ENCODE results near the gene SH3BP4. TPM values are rescaled to one million over a fixed set of nuclear protein-coding genes. Genes with fewer than 3 reads are reported as not detected.

SH3BP4 gene
- total RNA-seq, 1 donor from 2014 or later: 29.6 TPM

DNA sequence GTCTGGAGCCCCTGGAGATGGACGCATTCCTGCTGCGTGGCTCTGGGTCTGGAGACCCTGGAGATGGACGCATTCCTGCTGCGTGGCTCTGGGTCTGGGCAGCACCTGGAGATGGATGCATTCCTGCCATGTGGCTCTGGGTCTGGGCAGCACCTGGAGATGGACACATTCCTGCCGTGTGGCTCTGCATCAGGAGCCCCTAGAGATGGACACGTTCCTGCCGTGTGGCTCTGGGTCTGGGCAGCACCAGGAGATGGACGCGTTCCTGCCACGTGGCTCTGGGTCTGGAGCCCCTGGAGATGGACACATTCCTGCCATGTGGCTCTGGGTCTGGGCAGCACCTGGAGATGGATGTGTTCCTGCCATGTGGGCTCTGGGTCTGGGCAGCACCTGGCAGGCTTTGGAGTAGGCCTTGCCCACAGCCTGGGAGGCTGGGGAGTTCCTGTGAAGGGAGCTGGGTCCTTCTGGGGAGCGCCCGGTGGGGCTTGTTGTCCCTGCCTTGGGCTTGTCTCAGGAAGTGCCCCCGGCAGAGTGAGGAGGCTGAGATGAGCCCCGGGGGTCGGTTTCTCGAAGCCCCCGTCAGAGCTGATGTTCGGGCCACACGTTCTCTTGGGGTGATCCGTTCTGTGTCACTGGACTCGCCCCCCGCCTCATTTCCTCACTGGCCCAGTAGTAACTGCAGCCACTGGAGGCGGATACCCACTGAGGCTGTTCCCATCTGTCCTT, 41.0 kb downstream of the SH3BP4 start:
- Histone ChIP-seq H3K4me1 (peaks cover 16% of the 10 kb centered on the region), H3K27me3 (no peaks in the 10 kb centered on the region), H3K27ac (no peak overlapping the region), H3K4me3 (no peak overlapping the region), H3K9me3 (no peaks in the 10 kb centered on the region), H3K36me3 (no peaks in the 10 kb centered on the region)
- DNase-seq (no peak), ATAC-seq (no peak)
- TF ChIP-seq, protein P1, sequence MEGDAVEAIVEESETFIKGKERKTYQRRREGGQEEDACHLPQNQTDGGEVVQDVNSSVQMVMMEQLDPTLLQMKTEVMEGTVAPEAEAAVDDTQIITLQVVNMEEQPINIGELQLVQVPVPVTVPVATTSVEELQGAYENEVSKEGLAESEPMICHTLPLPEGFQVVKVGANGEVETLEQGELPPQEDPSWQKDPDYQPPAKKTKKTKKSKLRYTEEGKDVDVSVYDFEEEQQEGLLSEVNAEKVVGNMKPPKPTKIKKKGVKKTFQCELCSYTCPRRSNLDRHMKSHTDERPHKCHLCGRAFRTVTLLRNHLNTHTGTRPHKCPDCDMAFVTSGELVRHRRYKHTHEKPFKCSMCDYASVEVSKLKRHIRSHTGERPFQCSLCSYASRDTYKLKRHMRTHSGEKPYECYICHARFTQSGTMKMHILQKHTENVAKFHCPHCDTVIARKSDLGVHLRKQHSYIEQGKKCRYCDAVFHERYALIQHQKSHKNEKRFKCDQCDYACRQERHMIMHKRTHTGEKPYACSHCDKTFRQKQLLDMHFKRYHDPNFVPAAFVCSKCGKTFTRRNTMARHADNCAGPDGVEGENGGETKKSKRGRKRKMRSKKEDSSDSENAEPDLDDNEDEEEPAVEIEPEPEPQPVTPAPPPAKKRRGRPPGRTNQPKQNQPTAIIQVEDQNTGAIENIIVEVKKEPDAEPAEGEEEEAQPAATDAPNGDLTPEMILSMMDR (IDR thresholded peaks at IDR 0.05): no peak
- intact Hi-C loops (cut with DNase I): no loop called here

DNA sequence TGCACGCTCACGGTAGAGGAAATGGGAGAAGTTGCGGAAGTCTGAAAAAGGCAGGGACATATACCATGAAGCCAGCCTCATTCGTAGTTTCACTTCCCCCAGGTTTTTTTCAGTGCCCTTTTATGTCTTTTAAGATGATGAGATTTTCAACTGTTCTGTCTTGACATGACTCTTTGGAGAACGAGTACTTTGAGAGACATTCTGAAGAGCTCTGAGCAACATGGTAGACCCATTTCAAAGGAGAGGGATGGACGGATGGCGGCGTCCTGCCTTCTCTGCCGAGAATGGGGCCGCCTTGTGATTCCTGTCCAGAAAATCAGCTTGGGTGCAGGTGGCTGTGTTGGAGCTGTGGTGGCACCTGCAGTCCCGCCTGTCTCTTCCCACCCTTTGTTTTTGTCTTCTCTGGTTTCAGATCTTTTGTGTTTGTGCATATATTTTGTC, 41.7 kb downstream of the SH3BP4 start:
- H3K4me1 ChIP-seq: peaks cover 16% of the 10 kb centered on the region
- intact Hi-C loops (cut with DNase I): no loop called here
- DNase-seq: no peak
- no peak overlapping the region for H3K27ac ChIP-seq
- no peaks in the 10 kb centered on the region for H3K36me3 ChIP-seq
- H3K9me3 ChIP-seq: no peaks in the 10 kb centered on the region
- H3K4me3 ChIP-seq: no peak overlapping the region
- TF ChIP-seq, protein P1 (IDR thresholded peaks at IDR 0.05): no peak
- H3K27me3 ChIP-seq: no peaks in the 10 kb centered on the region
- ATAC-seq: peak; percentile 39

DNA sequence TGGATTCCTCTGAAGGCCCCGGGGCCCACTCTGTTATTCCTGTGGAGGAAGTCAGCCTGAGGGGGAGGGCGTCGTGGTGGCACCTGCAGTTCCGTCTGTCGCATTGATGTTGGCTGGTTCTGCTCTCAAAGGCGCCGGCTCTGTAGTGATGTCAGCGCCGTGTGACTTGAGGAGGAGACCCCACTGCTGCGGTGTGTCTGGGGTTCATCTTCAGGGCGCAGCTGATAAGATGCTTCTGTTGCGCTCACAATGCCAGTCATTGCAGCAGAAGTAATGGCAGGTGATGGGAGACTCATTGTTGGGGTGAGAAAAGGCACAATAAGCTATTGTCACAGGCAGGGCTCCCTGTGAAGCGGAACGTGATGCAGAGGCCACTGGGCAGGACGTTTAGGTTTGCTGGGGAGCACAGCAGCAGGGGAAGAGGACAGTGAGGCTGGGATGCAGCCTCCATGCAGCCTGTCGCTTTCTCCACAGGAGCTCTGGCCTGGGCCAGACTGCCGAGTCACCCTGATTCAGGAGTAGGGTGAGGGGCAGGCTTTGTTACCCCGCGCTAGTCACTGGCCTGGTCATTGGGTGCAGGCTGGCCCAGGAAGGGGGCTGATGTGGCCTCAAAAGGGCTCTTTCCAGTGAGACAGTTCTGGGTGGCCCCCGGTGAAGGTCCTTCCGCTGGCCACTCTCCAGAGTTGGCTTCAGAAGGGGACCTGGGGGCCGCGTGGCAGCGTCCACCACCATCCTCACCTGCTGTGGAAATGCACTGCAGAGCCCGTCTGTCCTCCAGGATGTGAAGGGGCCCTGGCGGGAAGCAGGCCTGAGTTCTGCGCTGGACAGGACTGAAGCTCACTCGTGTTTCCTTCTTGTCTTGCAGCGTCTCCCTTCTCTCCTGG, 42.9 kb downstream of the SH3BP4 start:
- Histone ChIP-seq H3K4me3 (no peak overlapping the region), H3K27me3 (no peaks in the 10 kb centered on the region), H3K9me3 (no peaks in the 10 kb centered on the region), H3K27ac (no peak overlapping the region), H3K4me1 (peaks cover 10% of the 10 kb centered on the region), H3K36me3 (no peaks in the 10 kb centered on the region)
- DNase-seq (no peak), ATAC-seq (no peak)
- TF ChIP-seq, protein P1 (IDR thresholded peaks at IDR 0.05): no peak
- intact Hi-C loops (cut with DNase I): no loop called here

DNA sequence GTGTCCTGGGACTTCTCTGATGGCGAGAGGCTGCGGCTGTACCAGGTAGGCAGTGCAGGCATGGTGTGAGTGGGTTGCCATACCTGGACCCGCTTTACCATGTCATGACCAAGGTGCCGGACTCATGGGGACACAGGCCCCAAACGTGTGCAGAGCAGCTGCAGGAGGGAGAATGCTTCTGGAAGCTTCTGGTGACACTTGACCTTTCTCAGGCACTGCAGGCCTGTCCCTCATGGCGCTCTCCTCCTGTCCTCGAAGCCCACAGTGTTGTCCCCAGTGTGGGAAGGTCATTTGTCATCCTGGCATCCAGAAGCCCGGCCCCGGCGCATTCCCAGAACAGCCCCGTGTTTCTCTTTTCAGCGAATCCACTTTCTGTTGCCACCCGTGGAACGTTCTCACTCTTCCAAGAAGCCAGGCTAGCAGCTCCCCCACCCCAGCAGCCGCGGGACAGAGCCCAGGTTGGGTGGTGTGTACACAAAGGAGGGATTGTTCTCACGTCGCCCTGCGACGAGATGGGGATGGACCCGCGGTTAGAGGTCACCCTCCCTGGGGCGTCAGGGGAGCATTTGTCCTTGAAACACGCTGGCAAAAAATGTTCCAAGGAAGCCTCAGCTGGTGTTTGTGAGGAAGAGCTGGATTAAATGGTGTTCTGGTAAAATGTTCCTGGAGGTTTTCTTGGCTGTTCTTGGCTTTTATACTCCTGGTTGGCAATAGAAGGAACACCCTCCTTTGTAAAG, 43.7 kb downstream of the SH3BP4 start:
- H3K4me3 ChIP-seq: no peak overlapping the region
- no peak for ATAC-seq
- H3K4me1 ChIP-seq: peaks cover 14% of the 10 kb centered on the region
- TF ChIP-seq, protein P1 (IDR thresholded peaks at IDR 0.05): no peak
- intact Hi-C loops (cut with DNase I): no loop called here
- H3K9me3 ChIP-seq: no peaks in the 10 kb centered on the region
- DNase-seq: no peak
- H3K27ac ChIP-seq: no peak overlapping the region
- H3K36me3 ChIP-seq: no peaks in the 10 kb centered on the region
- no peaks in the 10 kb centered on the region for H3K27me3 ChIP-seq

DNA sequence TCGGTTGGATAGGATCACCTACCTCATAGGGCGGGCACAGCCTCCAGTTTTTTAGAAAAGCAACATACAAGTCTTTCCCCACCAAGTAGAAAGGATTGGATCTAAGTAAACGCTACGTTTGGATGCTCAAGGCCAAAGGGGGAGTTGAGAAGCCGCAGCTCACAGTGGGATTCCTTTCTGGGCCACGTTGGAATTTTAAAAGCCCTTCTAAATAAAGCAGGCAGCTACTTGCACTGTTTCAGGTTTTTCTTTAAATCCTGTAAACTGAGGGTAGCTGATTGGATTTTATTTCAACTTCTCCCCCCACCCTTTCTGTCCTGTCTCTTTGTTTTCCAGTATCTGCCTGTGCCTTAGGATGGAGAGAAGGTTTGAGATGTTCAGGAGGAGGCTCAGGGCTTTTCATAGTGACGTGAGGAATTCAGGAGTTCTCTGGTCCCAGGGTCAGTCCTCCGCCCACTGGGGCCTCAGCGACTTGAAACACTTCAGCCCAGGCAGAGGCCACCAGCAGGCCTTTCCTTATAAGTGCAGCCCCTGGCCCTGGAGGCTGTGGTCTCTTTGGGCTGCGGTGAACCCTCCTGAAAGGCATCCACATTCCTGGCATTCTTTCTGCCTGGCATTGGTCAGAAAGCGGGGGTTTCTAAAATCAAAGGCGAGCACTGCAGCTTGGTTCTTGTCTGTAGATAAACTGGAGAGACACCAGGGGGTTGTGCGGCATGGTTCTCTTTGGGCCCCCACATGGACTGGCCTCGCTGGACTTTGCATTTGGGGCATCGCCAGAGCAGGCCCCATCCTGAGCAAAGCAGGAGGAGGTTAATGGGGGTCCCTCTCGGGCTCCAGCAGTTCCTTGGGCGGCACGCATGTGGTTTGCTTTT, 44.5 kb downstream of the SH3BP4 start:
- Histone ChIP-seq H3K27me3 (no peaks in the 10 kb centered on the region), H3K4me3 (no peak overlapping the region), H3K4me1 (peaks cover 15% of the 10 kb centered on the region), H3K36me3 (no peaks in the 10 kb centered on the region), H3K9me3 (no peaks in the 10 kb centered on the region), H3K27ac (no peak overlapping the region)
- DNase-seq: no peak
- no peak for ATAC-seq
- intact Hi-C loops (cut with DNase I): no loop called here
- TF ChIP-seq, protein P1 (IDR thresholded peaks at IDR 0.05): no peak

Data from upper lobe of right lung (tissue), 1 donor.